AG10803 (cell line): ENCODE data around the gene CPZ.
"Not testable (repeated sequence)": the region's sequence is repeated elsewhere in the genome, so short reads cannot be mapped to it uniquely, and the experiment has no call there.

ENCODE experiments used
- DNase-seq: peaks from one replicate; pipeline ENCODE4 v3.0.0; 2010; ENCODE audit warnings: low read depth
- H3K4me3 ChIP-seq: 2 replicates; pipeline ENCODE4 v1.5.1; 2011; ENCODE audit warnings: mild to moderate bottlenecking, low read length, control low read depth
- TF ChIP-seq, protein P1 (sequence below): conservative IDR thresholded peaks from 2 replicates; pipeline ENCODE4 v1.5.1; 2011; ENCODE audit warnings: mild to moderate bottlenecking, low read length, control low read depth, inconsistent platforms

Gene CPZ

DNA sequence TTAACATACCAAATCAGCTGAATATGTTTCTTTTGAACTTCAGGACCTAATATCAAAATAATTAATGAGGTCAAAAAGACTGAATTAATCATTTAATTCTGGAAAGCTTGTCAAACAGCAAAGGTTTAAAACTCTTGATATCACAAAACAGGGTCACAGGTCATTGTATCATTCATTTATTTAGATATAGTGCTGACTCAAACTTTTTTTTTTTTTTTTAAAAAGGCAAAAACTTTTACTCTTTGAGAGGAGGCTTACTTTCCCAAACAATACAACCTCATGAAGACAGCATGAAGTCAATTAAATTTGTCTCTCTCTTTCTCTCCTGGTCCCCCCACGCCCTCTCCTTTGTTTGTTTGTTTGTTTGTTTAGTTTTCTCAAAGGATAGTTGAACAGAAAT is 28.0 kb upstream of the CPZ start:
- H3K4me3 ChIP-seq: no peak overlapping the region
- TF ChIP-seq, protein P1, sequence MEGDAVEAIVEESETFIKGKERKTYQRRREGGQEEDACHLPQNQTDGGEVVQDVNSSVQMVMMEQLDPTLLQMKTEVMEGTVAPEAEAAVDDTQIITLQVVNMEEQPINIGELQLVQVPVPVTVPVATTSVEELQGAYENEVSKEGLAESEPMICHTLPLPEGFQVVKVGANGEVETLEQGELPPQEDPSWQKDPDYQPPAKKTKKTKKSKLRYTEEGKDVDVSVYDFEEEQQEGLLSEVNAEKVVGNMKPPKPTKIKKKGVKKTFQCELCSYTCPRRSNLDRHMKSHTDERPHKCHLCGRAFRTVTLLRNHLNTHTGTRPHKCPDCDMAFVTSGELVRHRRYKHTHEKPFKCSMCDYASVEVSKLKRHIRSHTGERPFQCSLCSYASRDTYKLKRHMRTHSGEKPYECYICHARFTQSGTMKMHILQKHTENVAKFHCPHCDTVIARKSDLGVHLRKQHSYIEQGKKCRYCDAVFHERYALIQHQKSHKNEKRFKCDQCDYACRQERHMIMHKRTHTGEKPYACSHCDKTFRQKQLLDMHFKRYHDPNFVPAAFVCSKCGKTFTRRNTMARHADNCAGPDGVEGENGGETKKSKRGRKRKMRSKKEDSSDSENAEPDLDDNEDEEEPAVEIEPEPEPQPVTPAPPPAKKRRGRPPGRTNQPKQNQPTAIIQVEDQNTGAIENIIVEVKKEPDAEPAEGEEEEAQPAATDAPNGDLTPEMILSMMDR: no peak
- no peak for DNase-seq

DNA sequence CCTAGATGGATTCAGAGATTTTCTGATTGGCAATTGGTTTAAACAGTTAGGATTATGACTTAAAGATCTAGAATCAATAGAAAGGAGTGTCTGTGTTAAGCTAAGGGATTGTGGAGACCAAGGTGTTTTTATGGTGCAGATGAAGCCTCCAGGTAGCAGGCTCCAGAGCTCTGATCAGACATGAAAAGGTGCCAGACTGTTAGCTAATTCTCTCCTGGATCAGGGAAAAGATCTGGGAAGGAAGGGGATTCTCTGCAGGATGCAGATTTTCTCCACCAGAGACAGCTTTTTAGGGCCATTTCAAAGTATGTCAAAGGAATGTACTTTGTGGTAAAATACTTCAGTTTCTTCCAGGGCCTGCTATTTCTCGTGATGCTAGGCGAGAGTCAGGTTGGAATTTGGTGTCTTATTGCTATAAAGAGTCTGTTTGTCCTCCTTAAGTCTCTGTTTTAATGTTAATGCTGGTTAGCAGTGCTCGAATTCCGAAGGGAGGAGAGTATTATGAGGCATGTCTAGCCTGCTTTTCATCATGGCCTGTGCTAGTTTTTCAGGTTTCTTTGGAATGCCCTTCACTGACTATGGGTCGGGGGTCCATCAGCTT is 24.4 kb upstream of the CPZ start:
- TF ChIP-seq, protein P1: no peak
- DNase-seq: peak; percentile 44

DNA sequence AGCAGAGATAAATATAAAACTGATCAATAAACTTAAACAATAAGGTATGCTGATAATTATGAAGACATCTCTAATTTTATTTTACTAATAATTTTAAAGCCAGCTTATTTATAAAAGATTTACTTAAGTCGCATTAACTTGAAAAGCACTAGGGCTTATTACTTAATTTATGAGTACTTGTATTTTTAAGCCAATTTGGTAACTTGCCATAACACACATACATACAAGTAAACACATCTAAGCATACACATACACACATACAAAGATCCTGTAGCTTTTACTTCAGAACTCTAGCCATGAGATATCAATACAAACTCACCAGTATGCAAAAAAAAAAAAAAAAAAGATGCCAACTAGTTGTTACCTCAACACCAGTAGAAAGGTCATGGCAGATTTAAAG is 22.4 kb upstream of the CPZ start:
- no peak for DNase-seq
- TF ChIP-seq, protein P1: no peak
- no peak overlapping the region for H3K4me3 ChIP-seq

More for the DNA sequence above, 24.4 kb upstream of the CPZ start:
- no peak overlapping the region for H3K4me3 ChIP-seq

DNA sequence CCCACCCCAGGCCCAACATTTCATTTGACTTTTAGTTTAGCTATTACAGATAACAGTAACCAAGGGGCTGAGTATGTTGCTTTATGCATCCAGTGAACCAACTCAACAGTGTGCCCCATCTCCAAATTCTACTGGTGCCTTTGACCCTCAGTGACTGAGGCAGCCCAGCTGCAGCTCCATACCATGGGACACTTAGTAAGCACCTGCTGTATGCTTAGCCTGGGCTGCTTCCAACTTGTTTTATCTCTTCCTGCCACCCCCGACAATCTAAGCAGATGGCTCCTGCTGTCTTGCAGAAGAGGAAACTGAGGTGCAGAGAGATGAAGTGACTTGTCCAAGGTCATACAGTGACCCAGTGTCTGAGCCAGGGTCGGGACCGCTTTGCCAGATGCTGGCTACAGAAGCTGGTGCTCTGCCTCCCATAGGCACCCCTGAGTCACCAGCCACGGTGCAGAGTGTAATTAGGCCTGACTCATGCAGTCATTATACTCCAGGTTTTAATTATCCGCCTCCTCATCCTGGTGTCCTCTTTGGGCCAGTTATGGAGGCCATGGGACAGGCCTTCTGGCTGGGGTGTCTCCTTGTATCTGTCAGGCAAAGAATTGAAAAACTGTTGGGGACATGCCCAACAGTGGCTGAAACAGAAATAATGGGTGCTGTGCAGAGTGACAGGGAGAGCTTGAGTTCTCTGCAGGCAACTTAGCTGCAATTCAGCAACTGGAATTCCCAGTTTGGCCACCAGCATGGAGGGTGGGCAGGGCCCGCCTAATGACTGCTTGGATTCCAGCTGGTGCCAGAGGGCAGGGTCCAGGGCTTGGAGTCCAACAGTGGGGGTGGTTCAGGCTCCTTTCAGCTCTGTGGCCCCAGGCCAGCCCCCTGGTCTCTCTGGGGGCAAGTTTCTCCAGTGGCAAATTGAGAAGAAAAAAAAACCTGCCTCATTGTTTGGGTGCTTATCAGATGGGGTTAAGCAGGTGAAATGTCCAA is 20.6 kb upstream of the CPZ start:
- H3K4me3 ChIP-seq: no peak overlapping the region
- DNase-seq: no peak
- TF ChIP-seq, protein P1: no peak

DNA sequence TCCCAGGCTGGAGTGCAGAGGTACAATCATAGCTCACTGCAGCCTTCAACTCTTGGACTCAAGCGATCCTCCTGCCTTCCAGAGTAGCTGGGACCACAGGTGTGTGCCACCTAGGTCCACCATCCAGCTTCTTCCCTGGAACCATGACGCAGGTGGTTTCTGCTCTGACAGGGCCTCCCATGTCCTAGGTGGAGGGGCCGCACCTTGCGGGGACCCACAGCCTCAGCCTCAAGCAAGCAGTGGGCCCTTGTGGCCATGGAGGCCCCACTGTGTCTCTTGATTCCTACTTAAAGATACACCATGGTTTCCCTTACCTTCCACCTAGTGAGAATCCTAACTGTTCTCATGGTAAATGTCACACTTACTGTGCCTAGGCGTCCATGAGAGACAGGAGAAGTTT is 19.3 kb upstream of the CPZ start:
- H3K4me3 ChIP-seq: no peak overlapping the region
- no peak for DNase-seq
- TF ChIP-seq, protein P1: no peak

DNA sequence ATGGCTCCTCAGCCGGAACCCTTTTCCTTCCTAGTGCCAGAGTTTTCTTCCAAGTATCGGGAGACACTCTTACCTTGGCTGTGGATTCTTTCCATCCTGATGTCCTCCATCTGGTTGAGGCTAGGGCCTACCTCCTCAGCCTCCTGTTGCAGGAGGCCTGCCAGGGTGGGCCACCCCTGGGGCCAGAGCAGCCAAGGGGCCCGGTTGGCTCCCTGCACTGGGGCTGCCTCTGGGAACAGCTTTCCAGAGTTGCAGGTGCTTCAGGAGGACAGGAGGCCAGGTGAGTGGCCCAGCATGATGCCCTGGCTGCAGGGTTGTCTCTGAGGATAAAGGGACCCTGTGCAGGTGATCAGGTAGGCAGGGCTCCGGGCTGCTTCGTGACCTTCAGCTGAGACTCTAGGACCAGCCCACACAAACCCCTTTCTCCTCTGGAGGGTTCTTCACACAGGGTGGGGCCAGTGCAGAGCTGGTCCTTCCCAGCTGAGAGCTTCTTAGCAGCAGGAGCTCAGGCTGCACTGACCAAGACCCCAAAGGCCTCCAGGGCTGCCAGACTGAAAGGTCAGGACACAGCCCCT is 17.7 kb upstream of the CPZ start:
- TF ChIP-seq, protein P1: no peak
- no peak overlapping the region for H3K4me3 ChIP-seq
- DNase-seq: no peak

DNA sequence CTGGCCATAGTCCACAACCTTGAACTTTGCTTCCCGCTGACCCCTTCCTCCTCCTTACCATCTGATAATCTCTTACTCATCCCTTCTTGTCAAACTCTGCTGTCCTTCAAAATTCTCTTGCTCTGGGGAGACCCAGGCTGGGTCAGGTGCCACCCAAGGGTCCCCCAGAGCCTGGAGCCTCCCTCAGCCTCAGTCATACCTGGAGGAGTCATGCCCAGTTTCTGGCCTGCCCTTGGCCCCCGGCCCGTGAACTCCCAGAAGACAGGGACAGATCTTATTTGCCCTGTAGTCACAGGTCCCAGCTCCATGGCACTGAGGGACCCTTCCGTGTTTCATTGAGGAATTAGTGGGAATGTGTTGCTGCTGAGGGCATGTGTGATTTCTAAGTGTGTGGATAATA is 17.1 kb upstream of the CPZ start:
- TF ChIP-seq, protein P1: no peak
- H3K4me3 ChIP-seq: no peak overlapping the region
- DNase-seq: no peak

DNA sequence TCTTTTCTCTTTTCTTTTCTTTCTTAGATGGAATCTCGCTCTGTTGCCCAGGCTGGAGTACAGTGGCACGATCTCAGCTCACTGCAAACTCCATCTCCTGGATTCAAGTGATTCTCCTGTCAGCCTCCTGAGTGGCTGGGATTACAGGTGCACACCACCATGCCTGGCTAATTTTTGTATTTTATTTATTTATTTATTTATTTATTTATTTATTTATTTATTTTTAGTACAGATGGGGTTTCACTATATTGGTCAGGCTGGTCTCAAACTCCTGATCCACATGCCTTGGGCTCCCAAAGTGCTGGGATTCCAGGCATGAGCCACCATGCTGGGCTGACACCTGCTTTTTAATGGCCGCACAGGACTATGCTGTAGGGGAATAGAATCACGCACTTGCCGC is 16.0 kb upstream of the CPZ start:
- DNase-seq, H3K4me3 ChIP-seq: not testable (repeated sequence)
